Aorta (tissue), 5 donors: ENCODE results near the gene SCYL1. TPM values are rescaled to one million over a fixed set of nuclear protein-coding genes. Genes with fewer than 3 reads are reported as not detected.

ENCODE experiments used
- ATAC-seq: fragments of 200-7000 bp; cut with Tn5 transposase; one replicate; pipeline ENCODE4 v1.9.1; 2022; ENCODE audit warnings: moderate library complexity; ENCODE audit not compliant: low FRiP score
- DNase-seq, 2 donors: peaks; one replicate each; pipeline ENCODE4 v3.0.0-alpha.2; 2020
- H3K27ac ChIP-seq, 2 donors: one replicate each; pipeline ENCODE4 v1.5.1; 2013; ENCODE audit warnings: low read length in 2 of 2, mild to moderate bottlenecking in 2 of 2, moderate library complexity in 2 of 2, control low read depth in 1 of 2, inconsistent platforms in 1 of 2, low read depth in 1 of 2
- H3K27me3 ChIP-seq, 2 donors: one replicate each; pipeline ENCODE4 v1.6.1; 2013; ENCODE audit warnings: control low read depth in 1 of 2, low read length in 1 of 2, mild to moderate bottlenecking in 1 of 2, moderate library complexity in 1 of 2; ENCODE audit not compliant: insufficient read depth in 2 of 2, control insufficient read depth in 1 of 2
- H3K36me3 ChIP-seq, 2 donors: one replicate each; pipeline ENCODE4 v1.6.1; 2013; ENCODE audit warnings: control low read depth in 1 of 2, low read length in 1 of 2, mild to moderate bottlenecking in 1 of 2; ENCODE audit not compliant: insufficient read depth in 2 of 2, control insufficient read depth in 1 of 2
- H3K4me1 ChIP-seq, 2 donors: one replicate each; pipeline ENCODE4 v1.6.1; 2013; ENCODE audit warnings: low read length in 2 of 2, control low read depth in 1 of 2, mild to moderate bottlenecking in 1 of 2, moderate library complexity in 1 of 2; ENCODE audit not compliant: insufficient read depth in 2 of 2, control insufficient read depth in 1 of 2
- H3K4me3 ChIP-seq, 2 donors: one replicate each; pipeline ENCODE4 v1.5.1; 2013; ENCODE audit warnings: low read length in 2 of 2, control low read depth in 1 of 2, mild to moderate bottlenecking in 1 of 2
- H3K9me3 ChIP-seq: one replicate; pipeline ENCODE4 v1.6.1; 2013; ENCODE audit warnings: mild to moderate bottlenecking, low read length; ENCODE audit not compliant: control insufficient read depth
- WGBS, 2 donors: extraction: QIAGEN DNeasy Blood & Tissue Kit; methylation state at CpG; one replicate each; pipeline ENCODE4 v1.1.7; 2013; 5-methylcytosine and 5-hydroxymethylcytosine counted together
- intact Hi-C, 2 donors: fragments of 100-400 bp; cut with DNase I; formaldehyde crosslinking; loops; one replicate each; pipeline versions ENCODE4 v1.14.2 to v1.15.0; 2022
- polyA plus RNA-seq, 2 donors: library from polyadenylated mRNA; stranded (reverse); fragments of 200-250 nt; gene quantifications; one replicate each; pipeline ENCODE4 v1.2.3, GENCODE V29; 2013
- total RNA-seq, 2 donors: library from RNA; stranded (reverse); fragmentation: NEBNext Ultra II Directional; extraction: Animal tissue kit (Norgen Biotek cat#: 25700); gene quantifications; one replicate each; pipeline ENCODE4 v1.2.1, GENCODE V29; 2021
- donor health status: healthy with polysubstance abuse.
- donor health status: Bipolar disorder and iron deficiency.
- donor health status: DM: no; HTN: no; CAD: no.
- donor health status: DM: no; HTN: no; CAD: no.
- donor health status: DM: yes; HTN: yes; CAD: no.

The SCYL1 gene
- total and polyA plus RNA-seq, 4 donors: 31.3 to 98.9 (median 74.2) TPM

- no peaks in the 10 kb centered on the region for H3K4me1 ChIP-seq
- no peak for DNase-seq
- no peak overlapping the region for H3K27ac ChIP-seq
Measured at GRCh38 chr11:65554057-65554818, 29.4 kb downstream of the SCYL1 start.

DNA sequence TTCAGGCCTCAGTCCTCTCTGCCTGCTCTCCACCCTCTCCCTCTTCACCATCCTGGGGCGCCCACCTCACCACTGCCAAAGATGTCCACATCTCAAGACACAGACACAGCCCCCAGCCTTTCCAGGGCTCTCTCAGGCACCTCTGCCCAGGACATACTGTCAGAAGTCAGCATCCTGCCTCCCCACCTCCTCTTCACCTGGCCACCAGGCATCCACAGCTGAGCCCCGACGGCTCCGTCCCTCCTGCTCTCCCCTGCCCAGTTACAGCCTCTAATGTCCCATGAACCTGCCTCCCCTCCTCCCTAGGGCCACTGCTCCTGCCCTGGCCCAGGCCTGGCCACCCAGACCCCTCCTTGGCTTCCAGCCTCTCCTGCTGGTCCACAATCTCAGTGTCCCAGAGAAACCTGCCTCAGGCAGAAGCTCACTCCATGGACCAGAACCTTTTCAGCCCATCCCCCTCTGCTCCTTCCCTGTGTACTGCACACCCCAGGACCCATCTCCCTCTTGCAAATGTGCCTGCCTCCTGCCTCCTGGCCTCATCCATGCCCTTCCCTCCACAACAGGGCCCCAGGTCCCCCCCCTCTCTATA is 30.1 kb downstream of the SCYL1 start:
- intact Hi-C loops: no loop called here
- H3K27ac ChIP-seq: no peak overlapping the region
- DNase-seq: no peak
- peaks cover 0 to 2% of the 10 kb centered on the region in 2 donors for H3K36me3 ChIP-seq
- H3K4me1 ChIP-seq: no peaks in the 10 kb centered on the region
- no peak for ATAC-seq
- WGBS, 2 donors: 56 to 68% methylated on average over 4 of the region's 4 CpGs
- no peaks in the 10 kb centered on the region for H3K9me3 ChIP-seq
- no peaks in the 10 kb centered on the region for H3K27me3 ChIP-seq
- no peak overlapping the region for H3K4me3 ChIP-seq

More at GRCh38 chr11:65554057-65554818, 29.4 kb downstream of the SCYL1 start:
- Histone ChIP-seq H3K27me3 (no peaks in the 10 kb centered on the region), H3K4me3 (no peak overlapping the region), H3K36me3 (peaks cover 0 to 2% of the 10 kb centered on the region in 2 donors), H3K9me3 (no peaks in the 10 kb centered on the region)
- no peak for ATAC-seq
- WGBS, 2 donors: 70 to 76% methylated on average over 26 to 27 of the region's 27 CpGs
- intact Hi-C loops: no loop called here

GRCh38 chr11:65555693-65556231 is 30.9 kb downstream of the SCYL1 start:
- intact Hi-C loops: no loop called here
- WGBS, 2 donors: 12 to 13% methylated on average over 6 of the region's 6 CpGs
- no peak for ATAC-seq

DNA sequence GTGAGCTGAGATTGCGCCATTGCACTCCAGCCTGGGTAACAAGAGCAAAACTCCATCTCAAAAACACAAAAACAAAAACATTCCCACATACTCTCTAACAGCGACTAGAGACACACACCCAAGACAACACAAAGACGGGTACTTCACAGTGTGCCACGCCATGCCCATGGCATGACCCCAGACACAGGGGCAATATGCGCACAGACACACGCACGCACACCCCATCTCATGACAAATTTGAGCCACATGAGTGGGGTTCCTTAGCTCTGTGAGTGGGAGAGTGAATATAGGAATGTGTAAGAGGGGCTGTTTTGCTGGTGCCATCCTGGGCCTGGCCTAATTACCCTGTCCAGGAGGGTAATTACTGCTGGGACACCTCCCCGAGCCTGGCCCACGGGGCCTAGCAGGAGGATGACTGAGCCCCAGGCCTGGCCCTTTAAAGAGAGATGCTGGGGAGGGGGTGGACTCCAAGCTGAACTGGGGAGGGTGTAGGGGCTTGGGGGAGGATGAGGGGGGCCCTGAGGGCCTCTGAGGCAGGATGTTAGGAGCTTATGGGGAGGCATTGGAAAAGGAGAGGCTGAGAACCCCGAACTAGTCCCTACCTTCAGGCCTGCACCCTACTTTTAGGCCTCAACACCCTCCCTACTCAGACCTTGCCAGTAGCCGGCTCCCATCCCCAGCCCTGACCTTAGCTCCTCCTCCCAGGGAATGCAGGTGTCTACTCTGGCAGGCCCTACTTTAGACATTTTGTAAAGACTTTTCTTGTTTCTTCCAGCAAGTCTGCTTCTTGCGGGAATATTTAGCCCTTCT is 31.8 kb downstream of the SCYL1 start:
- Histone ChIP-seq H3K4me1 (no peaks in the 10 kb centered on the region), H3K36me3 (peaks cover 0 to 2% of the 10 kb centered on the region in 2 donors), H3K27me3 (no peaks in the 10 kb centered on the region), H3K9me3 (no peaks in the 10 kb centered on the region), H3K27ac (peak overlapping the region in 1 of 2 donors; percentile 12), H3K4me3 (peak overlapping the region; percentile 64 to 87)
- 46 to 52% methylated on average over 12 of the region's 12 CpGs for WGBS, 2 donors
- DNase-seq (no peak), ATAC-seq (no peak)
- intact Hi-C loops: no loop called here

More at GRCh38 chr11:65555693-65556231, 30.9 kb downstream of the SCYL1 start:
- Histone ChIP-seq H3K27ac (no peak overlapping the region), H3K4me3 (no peak overlapping the region), H3K36me3 (peaks cover 0 to 2% of the 10 kb centered on the region in 2 donors), H3K27me3 (no peaks in the 10 kb centered on the region), H3K9me3 (no peaks in the 10 kb centered on the region), H3K4me1 (no peaks in the 10 kb centered on the region)
- DNase-seq: peak; percentile 86 to 92

- Histone ChIP-seq H3K9me3 (no peaks in the 10 kb centered on the region), H3K4me3 (peak overlapping the region; percentile 64 to 87), H3K4me1 (no peaks in the 10 kb centered on the region), H3K27ac (peak overlapping the region; percentile 12 to 58), H3K27me3 (no peaks in the 10 kb centered on the region), H3K36me3 (no peaks in the 10 kb centered on the region)
- intact Hi-C loops: loop anchor here in 1 of 2 donors (2.0 kb wide), 2 partner anchors 17 kb away; no protein-coding TSS in a partner anchor
- no peak for ATAC-seq
- DNase-seq: no peak
- 1 to 2% methylated on average over 27 to 47 of the region's 47 CpGs for WGBS, 2 donors
Measured at GRCh38 chr11:65557280-65558001, 32.6 kb downstream of the SCYL1 start.

- no peaks in the 10 kb centered on the region for H3K36me3 ChIP-seq
- ATAC-seq (peak; percentile 89), DNase-seq (peak; percentile 91 to 94)
- no peaks in the 10 kb centered on the region for H3K27me3 ChIP-seq
- H3K4me3 ChIP-seq: peak within 1 kb of the TSS; percentile 64 to 87
- 1% methylated on average over 37 to 79 of the region's 79 CpGs for WGBS, 2 donors
- H3K4me1 ChIP-seq: no peaks in the 10 kb centered on the region
- peak within 1 kb of the TSS; percentile 73 to 94 for H3K27ac ChIP-seq
- intact Hi-C loops: loop anchor here in 1 of 2 donors (2.0 kb wide), 2 partner anchors 17 kb away; no protein-coding TSS in a partner anchor
- no peaks in the 10 kb centered on the region for H3K9me3 ChIP-seq
Measured at GRCh38 chr11:65558002-65558929, 33.4 kb downstream of the SCYL1 start, which contains the start of gene LTBP3. Gene LTBP3, minus strand, starts transcription at chr11:65558359. Its CDS starts 400 bp downstream, at chr11:65557959.

DNA sequence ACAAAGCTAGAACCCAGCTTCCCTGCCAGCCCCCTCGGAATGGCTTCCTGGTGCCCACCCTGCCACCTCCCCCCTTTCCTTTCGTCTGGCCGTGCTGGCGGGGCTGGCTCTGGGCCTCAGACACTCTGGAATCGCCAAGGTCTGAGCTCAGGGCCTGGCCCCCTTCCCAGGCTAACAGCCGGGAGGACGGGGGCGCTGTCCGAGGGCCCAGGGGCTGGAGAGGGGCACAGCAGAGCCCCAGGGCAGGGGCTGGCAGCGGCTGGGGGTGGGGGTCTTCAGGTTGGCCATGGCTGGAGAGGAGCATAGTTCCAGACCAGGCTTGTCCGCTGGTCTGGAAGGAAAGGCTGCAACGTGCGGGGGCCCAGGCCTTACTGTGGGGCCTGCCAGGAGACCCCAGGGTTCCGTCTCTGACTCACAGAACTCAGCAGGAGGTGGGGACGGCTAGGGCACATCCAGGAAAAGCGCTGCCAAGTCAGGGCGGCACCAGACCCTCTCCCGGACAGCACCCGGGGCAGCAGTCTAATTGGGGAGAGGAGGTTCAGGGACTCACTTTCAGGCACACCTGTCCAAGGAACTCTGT is 34.1 kb downstream of the SCYL1 start:
- Histone ChIP-seq H3K4me1 (no peaks in the 10 kb centered on the region), H3K27me3 (no peaks in the 10 kb centered on the region), H3K36me3 (no peaks in the 10 kb centered on the region), H3K27ac (peak overlapping the region; percentile 73 to 94), H3K9me3 (no peaks in the 10 kb centered on the region), H3K4me3 (no peak overlapping the region)
- intact Hi-C loops: loop anchor here in 1 of 2 donors (2.0 kb wide), 2 partner anchors 16 to 18 kb away; no protein-coding TSS in a partner anchor
- DNase-seq (peak; percentile 89 to 93), ATAC-seq (peak; percentile 84)
- 4 to 5% methylated on average over 16 to 19 of the region's 19 CpGs for WGBS, 2 donors
